ENCODE measurements around the gene CASP8AP2. TPM values are rescaled to one million over a fixed set of nuclear protein-coding genes. Genes with fewer than 3 reads are reported as not detected.

The CASP8AP2 gene
- total and polyA plus RNA-seq, 2 donors (not counting 3 experiments of a cell fraction or from before 2014, with no cell fraction given), result 4.7 to 22.0 TPM

GRCh38 chr6:89817481-89817880, 12.2 kb upstream of the CASP8AP2 start:
- BruUV-seq (replicated peaks), result no TSS peak
- no peaks in the 10 kb centered on the region for H4K20me1 ChIP-seq (replicated peaks; ENCODE audit: control insufficient read depth, extremely low read depth, insufficient read depth, low read length)
- H3K79me2 ChIP-seq (ENCODE audit: control insufficient read depth, insufficient read depth, low read length), result peaks cover 63% of the 10 kb centered on the region
- no peaks in the 10 kb centered on the region for H3K9me1 ChIP-seq (replicated peaks; ENCODE audit: control insufficient read depth, extremely low read depth, insufficient read depth, low read length)
- no peak overlapping the region for H2AFZ ChIP-seq (ENCODE audit: low read depth, low read length)
- DNase-seq (ENCODE audit: low read depth, low spot score) (peak; percentile 55), FAIRE-seq (peak; percentile 60)
- no peak overlapping the region for H3K9ac ChIP-seq (replicated peaks; ENCODE audit: extremely low read depth, insufficient read depth, low read length)
- TF ChIP-seq GATA2 (IDR thresholded peaks at IDR 0.05; ENCODE audit: insufficient read depth, insufficient read length, low read depth, low read length) (no peak), EZH2 (IDR thresholded peaks at IDR 0.05; ENCODE audit: borderline replicate concordance, low read depth, low read length, severe bottlenecking) (no peak), CTCF (IDR thresholded peaks at IDR 0.05; ENCODE audit: extremely low read depth in 1 of 2, insufficient read depth in 1 of 2, low read depth in 1 of 2, low read length in 2 of 2) (no peak), POLR2AphosphoS5 (IDR thresholded peaks at IDR 0.05; ENCODE audit: insufficient read depth, low read depth, low read length) (no peak), MYC (IDR thresholded peaks at IDR 0.05; ENCODE audit: low read depth, low read length) (no peak), JUN (IDR thresholded peaks at IDR 0.05; ENCODE audit: borderline replicate concordance, insufficient read depth, insufficient read length, low read depth) (no peak)
- no peaks in the 10 kb centered on the region for H3K36me3 ChIP-seq (ENCODE audit: control insufficient read depth in 2 of 2, extremely low read depth in 1 of 2, insufficient read depth in 2 of 2, low read length in 2 of 2)
- peak overlapping the region; percentile 77 for H3K4me2 ChIP-seq (ENCODE audit: insufficient read depth, low read length)
- no peak overlapping the region for H3K27ac ChIP-seq (ENCODE audit: insufficient read depth, low read depth, low read length)
- no peak overlapping the region for H3K4me3 ChIP-seq (replicated peaks in 1 of 3; ENCODE audit: insufficient read depth in 1 of 3, low read depth in 1 of 3, low read length in 3 of 3)
- dilution Hi-C loops (cut with MboI; ENCODE audit: extremely low pct_ligation_motif_present, low sequenced_read_pairs), result no loop called here
- H3K27me3 ChIP-seq (ENCODE audit: control insufficient read depth in 2 of 2, insufficient read depth in 2 of 2, low read length in 2 of 2), result no peaks in the 10 kb centered on the region
- ChIA-PET POLR2A (no interaction called here), CTCF (interaction anchor here (1.5 kb wide), 1 partner anchor 9 kb away, joined by 5 read pairs; no protein-coding TSS in a partner anchor)
- no peaks in the 10 kb centered on the region for H3K9me3 ChIP-seq (replicated peaks; ENCODE audit: control insufficient read depth, insufficient read depth, low read length)
- peaks cover 13% of the 10 kb centered on the region for H3K4me1 ChIP-seq (ENCODE audit: control insufficient read depth, extremely low read depth, insufficient read depth, low read length)
- intact Hi-C loops (cut with micrococcal nuclease), result loop anchor here (10.0 kb wide), 1 partner anchor 383 kb away; the partner anchor contains the start of gene ANKRD6
